ENCODE results near the gene CTSD.

GRCh38 chr11:1786466-1786865, 22.7 kb upstream of the CTSD start:
- TF ChIP-seq REST (IDR thresholded peaks at IDR 0.05; ENCODE audit: insufficient read depth in 1 of 2, low read depth in 2 of 2, low read length in 2 of 2) = no peak
- TF ChIP-seq POLR2AphosphoS5 (IDR thresholded peaks at IDR 0.05; ENCODE audit: low read depth, low read length) = no peak

All from PFSK-1 (cell line).